SU-DHL-6 (cell line): ENCODE results near the gene NFATC1.

Source experiments
- H2AFZ ChIP-seq: fragments of 200-600 bp; sonication (generic); 2 replicates; pipeline ENCODE4 v1.6.1; 2014; ENCODE audit warnings: low read depth, mild to moderate bottlenecking, moderate library complexity, mixed read lengths, antibody characterized with exemption, low read length; ENCODE audit not compliant: severe bottlenecking
- H3F3A ChIP-seq: fragments of 200-600 bp; shearing (Covaris generic); 2 replicates; pipeline ENCODE4 v1.6.0; 2016; ENCODE audit warnings: antibody characterized with exemption, mild to moderate bottlenecking; ENCODE audit not compliant: insufficient read depth
- H3K27ac ChIP-seq: fragments of 200-600 bp; sonication (generic); 2 replicates; pipeline ENCODE4 v1.5.1; 2016; ENCODE audit warnings: low read depth, mild to moderate bottlenecking, low read length, moderate library complexity, mixed read lengths
- H3K27me3 ChIP-seq: fragments of 200-600 bp; sonication (generic), shearing (Covaris generic); 2 replicates; pipeline ENCODE4 v1.6.0; 2014; ENCODE audit warnings: mild to moderate bottlenecking, low read length
- H3K36me3 ChIP-seq: fragments of 200-600 bp; sonication (generic); 2 replicates; pipeline ENCODE4 v1.6.1; 2014; ENCODE audit warnings: mild to moderate bottlenecking, low read length, mixed read lengths
- H3K4me2 ChIP-seq: fragments of 300-600, 200-600 bp; shearing (Covaris generic), sonication (generic); 2 replicates; pipeline ENCODE4 v1.6.0; 2014; ENCODE audit warnings: low read length, low read depth, mild to moderate bottlenecking; ENCODE audit not compliant: poor library complexity, severe bottlenecking
- H3K4me3 ChIP-seq: fragments of 200-600 bp; sonication (generic); 2 replicates; pipeline ENCODE4 v1.5.1; 2014; ENCODE audit warnings: antibody characterized with exemption, low read length, mild to moderate bottlenecking, mixed read lengths; ENCODE audit not compliant: insufficient read depth, poor library complexity, severe bottlenecking
- H3K79me2 ChIP-seq: fragments of 200-600 bp; sonication (generic); 2 replicates; pipeline ENCODE4 v1.6.1; 2014; ENCODE audit warnings: mild to moderate bottlenecking, low read length, moderate library complexity; ENCODE audit not compliant: insufficient read depth
- H3K9ac ChIP-seq: fragments of 200-600 bp; sonication (generic); 2 replicates; pipeline ENCODE4 v1.7.0; 2014; ENCODE audit warnings: mild to moderate bottlenecking, low read length
- H3K9me2 ChIP-seq: fragments of 200-600 bp; sonication (generic); replicated peaks from 2 replicates; pipeline ENCODE4 v1.6.1; 2014; ENCODE audit warnings: low read length; ENCODE audit not compliant: insufficient read depth
- H3K9me3 ChIP-seq: fragments of 200-600 bp; sonication (generic); 2 replicates; pipeline ENCODE4 v1.6.1; 2014; ENCODE audit warnings: low read length, mixed read lengths; ENCODE audit not compliant: insufficient read depth
- H4K20me1 ChIP-seq: fragments of 200-600 bp; sonication (generic); 2 replicates; pipeline ENCODE4 v1.6.1; 2014; ENCODE audit warnings: low read depth, mild to moderate bottlenecking, antibody characterized with exemption, low read length, moderate library complexity, mixed read lengths
- EZH2phosphoT487 ChIP-seq: fragments of 200-600 bp; sonication (generic), shearing (Covaris generic); conservative IDR thresholded peaks from 2 replicates; pipeline ENCODE4 v1.6.1; 2018; ENCODE audit warnings: mild to moderate bottlenecking, antibody characterized with exemption, low read length, moderate library complexity, mixed read lengths
- TF ChIP-seq, protein P1 (sequence below): fragments of 200-600 bp; sonication (generic); IDR thresholded peaks from one replicate; pipeline ENCODE4 v1.5.1; 2017; ENCODE audit warnings: antibody characterized with exemption, mild to moderate bottlenecking, low read length, moderate library complexity; ENCODE audit not compliant: insufficient read depth, poor library complexity, severe bottlenecking

Gene NFATC1

GRCh38 chr18:79547413-79548076 is 151.8 kb downstream of the NFATC1 start:
- Histone ChIP-seq H3K9ac (no peak overlapping the region), H3K4me3 (no peak overlapping the region), H4K20me1 (no peaks in the 10 kb centered on the region), H3K79me2 (no peaks in the 10 kb centered on the region), H3K27ac (no peak overlapping the region), H3K9me2 (no peaks in the 10 kb centered on the region), H3K36me3 (no peaks in the 10 kb centered on the region), H3K27me3 (no peaks in the 10 kb centered on the region), H3F3A (no peaks in the 10 kb centered on the region), H3K9me3 (no peaks in the 10 kb centered on the region), H2AFZ (no peak overlapping the region), H3K4me2 (no peak overlapping the region)
- TF ChIP-seq, protein P1, sequence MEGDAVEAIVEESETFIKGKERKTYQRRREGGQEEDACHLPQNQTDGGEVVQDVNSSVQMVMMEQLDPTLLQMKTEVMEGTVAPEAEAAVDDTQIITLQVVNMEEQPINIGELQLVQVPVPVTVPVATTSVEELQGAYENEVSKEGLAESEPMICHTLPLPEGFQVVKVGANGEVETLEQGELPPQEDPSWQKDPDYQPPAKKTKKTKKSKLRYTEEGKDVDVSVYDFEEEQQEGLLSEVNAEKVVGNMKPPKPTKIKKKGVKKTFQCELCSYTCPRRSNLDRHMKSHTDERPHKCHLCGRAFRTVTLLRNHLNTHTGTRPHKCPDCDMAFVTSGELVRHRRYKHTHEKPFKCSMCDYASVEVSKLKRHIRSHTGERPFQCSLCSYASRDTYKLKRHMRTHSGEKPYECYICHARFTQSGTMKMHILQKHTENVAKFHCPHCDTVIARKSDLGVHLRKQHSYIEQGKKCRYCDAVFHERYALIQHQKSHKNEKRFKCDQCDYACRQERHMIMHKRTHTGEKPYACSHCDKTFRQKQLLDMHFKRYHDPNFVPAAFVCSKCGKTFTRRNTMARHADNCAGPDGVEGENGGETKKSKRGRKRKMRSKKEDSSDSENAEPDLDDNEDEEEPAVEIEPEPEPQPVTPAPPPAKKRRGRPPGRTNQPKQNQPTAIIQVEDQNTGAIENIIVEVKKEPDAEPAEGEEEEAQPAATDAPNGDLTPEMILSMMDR, result no peak

DNA sequence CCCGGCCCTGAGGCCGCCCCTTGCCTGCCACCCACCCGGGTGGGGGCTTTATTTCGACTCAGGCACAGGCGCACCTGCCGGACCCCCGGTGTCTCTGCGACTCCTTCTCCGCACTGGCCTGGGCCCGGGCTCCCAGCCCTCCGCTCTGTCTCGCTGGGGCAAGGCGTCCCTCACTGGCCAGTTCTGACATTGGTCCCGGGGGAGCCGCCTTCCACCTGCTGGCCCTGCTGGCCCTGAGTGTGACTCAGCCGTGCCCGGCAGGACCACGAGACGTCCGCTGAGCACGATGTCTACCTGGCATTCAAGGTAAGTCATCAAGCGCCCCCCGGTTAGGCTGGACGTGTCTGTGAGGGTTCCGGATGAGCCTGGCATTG is 152.3 kb downstream of the NFATC1 start:
- Histone ChIP-seq H3K9me2 (no peaks in the 10 kb centered on the region), H3K9ac (no peak overlapping the region), H4K20me1 (no peaks in the 10 kb centered on the region), H3K36me3 (no peaks in the 10 kb centered on the region), H3K9me3 (no peaks in the 10 kb centered on the region), H2AFZ (no peak overlapping the region), H3F3A (no peaks in the 10 kb centered on the region), H3K4me3 (no peak overlapping the region), H3K4me2 (no peak overlapping the region), H3K27me3 (no peaks in the 10 kb centered on the region), H3K79me2 (no peaks in the 10 kb centered on the region), H3K27ac (no peak overlapping the region)
- TF ChIP-seq, protein P1, result no peak
- TF ChIP-seq EZH2phosphoT487, result no peak

DNA sequence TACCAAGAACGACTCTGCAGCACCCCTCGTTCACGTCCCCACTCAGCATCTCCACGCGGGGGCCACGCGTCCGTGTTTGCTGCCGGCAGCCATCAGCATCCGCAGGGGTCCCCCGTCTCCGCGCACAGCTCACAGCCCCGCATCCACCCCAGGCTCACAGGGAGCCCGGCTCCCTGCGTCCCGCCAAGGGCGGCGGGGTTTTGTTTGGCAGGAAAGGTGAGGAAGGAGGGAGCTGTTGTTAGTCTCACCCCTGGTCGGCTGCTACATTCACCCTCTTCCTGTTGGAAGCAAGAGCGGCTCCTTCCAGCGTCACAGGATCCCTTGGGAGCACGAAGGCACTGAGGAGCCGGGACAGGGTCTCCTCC is 152.9 kb downstream of the NFATC1 start:
- Histone ChIP-seq H3K9me2 (no peaks in the 10 kb centered on the region), H3K9ac (no peak overlapping the region), H3K4me3 (no peak overlapping the region), H2AFZ (no peak overlapping the region), H4K20me1 (no peaks in the 10 kb centered on the region), H3K79me2 (no peaks in the 10 kb centered on the region), H3K27me3 (no peaks in the 10 kb centered on the region), H3K4me2 (no peak overlapping the region), H3K36me3 (no peaks in the 10 kb centered on the region), H3F3A (no peaks in the 10 kb centered on the region), H3K27ac (no peak overlapping the region), H3K9me3 (no peaks in the 10 kb centered on the region)
- TF ChIP-seq, protein P1, result no peak
- no peak for TF ChIP-seq EZH2phosphoT487
